Astrocyte (in vitro differentiated cells and primary cell): ENCODE results near the gene RNF217.

ENCODE experiments used
- EZH2 ChIP-seq: IDR thresholded peaks from 2 replicates; pipeline ENCODE4 v1.6.1; 2012; ENCODE audit warnings: mild to moderate bottlenecking, low read length, inconsistent platforms; ENCODE audit not compliant: insufficient read depth
- TF ChIP-seq, protein P1 (sequence below): IDR thresholded peaks from 2 replicates; pipeline ENCODE4 v1.5.1; 2011; ENCODE audit warnings: low read depth, mild to moderate bottlenecking, inconsistent platforms, low read length, moderate library complexity; ENCODE audit not compliant: insufficient read depth

GRCh38 chr6:125104425-125104824 is 142.2 kb downstream of the RNF217 start:
- TF ChIP-seq, protein P1, sequence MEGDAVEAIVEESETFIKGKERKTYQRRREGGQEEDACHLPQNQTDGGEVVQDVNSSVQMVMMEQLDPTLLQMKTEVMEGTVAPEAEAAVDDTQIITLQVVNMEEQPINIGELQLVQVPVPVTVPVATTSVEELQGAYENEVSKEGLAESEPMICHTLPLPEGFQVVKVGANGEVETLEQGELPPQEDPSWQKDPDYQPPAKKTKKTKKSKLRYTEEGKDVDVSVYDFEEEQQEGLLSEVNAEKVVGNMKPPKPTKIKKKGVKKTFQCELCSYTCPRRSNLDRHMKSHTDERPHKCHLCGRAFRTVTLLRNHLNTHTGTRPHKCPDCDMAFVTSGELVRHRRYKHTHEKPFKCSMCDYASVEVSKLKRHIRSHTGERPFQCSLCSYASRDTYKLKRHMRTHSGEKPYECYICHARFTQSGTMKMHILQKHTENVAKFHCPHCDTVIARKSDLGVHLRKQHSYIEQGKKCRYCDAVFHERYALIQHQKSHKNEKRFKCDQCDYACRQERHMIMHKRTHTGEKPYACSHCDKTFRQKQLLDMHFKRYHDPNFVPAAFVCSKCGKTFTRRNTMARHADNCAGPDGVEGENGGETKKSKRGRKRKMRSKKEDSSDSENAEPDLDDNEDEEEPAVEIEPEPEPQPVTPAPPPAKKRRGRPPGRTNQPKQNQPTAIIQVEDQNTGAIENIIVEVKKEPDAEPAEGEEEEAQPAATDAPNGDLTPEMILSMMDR, result no peak
- TF ChIP-seq EZH2, result no peak
